OCI-LY7 (cell line): Measurements from ENCODE around the gene MTERF4. TPM values are rescaled to one million over a fixed set of nuclear protein-coding genes. Genes with fewer than 3 reads are reported as not detected.
"Not testable (repeated sequence)": the region's sequence is repeated elsewhere in the genome, so short reads cannot be mapped to it uniquely, and the experiment has no call there.

Experiments
- BruUV-seq: library from RNA; stranded (reverse); fragments of 400-500 nt; replicated peaks from 2 replicates; lab custom pipeline; 2021; lab: Mats Ljungman, UMichigan
- CTCF ChIA-PET: fragments of 300-600 bp; sonication (Branson Sonifier 250); formaldehyde crosslinking; loops from one replicate; lab custom pipeline; 2022; ENCODE audit warnings: antibody characterized with exemption; ENCODE audit not compliant: unreplicated experiment; lab: Charles Lee
- POLR2A ChIA-PET: fragments of 300-600 bp; sonication (Branson Sonifier 250); formaldehyde crosslinking; loops from one replicate; lab custom pipeline; 2022; ENCODE audit warnings: antibody characterized with exemption; lab: Charles Lee
- DNase-seq: peaks from one replicate; pipeline ENCODE4 v3.0.0-alpha.2; 2015; ENCODE audit warnings: low spot score
- H2AFZ ChIP-seq: fragments of 200-600 bp; sonication (generic), shearing (Covaris generic); 2 replicates; pipeline ENCODE4 v1.6.1; 2014; ENCODE audit warnings: mild to moderate bottlenecking, antibody characterized with exemption, low read length, moderate library complexity
- H3K27ac ChIP-seq: fragments of 200-600 bp; sonication (generic); 2 replicates; pipeline ENCODE4 v1.5.1; 2014; ENCODE audit warnings: mixed run types, low read depth, mild to moderate bottlenecking, moderate library complexity, low read length, inconsistent platforms; ENCODE audit not compliant: poor library complexity, severe bottlenecking
- H3K36me3 ChIP-seq: fragments of 200-600 bp; sonication (generic); 2 replicates; pipeline ENCODE4 v1.6.1; 2014; ENCODE audit warnings: mild to moderate bottlenecking, antibody characterized with exemption, low read length, moderate library complexity, mixed read lengths; ENCODE audit not compliant: insufficient read depth
- H3K4me1 ChIP-seq: fragments of 200-600 bp; sonication (generic); 2 replicates; pipeline ENCODE4 v1.5.1; 2014; ENCODE audit warnings: mild to moderate bottlenecking, low read length; ENCODE audit not compliant: insufficient read depth, poor library complexity, severe bottlenecking
- H3K4me2 ChIP-seq: fragments of 200-600 bp; sonication (generic); 2 replicates; pipeline ENCODE4 v1.6.1; 2014; ENCODE audit warnings: mild to moderate bottlenecking, low read length
- H3K4me3 ChIP-seq: fragments of 200-600 bp; sonication (generic); 2 replicates; pipeline ENCODE4 v1.5.1; 2014; ENCODE audit warnings: mild to moderate bottlenecking, low read depth, low read length; ENCODE audit not compliant: poor library complexity, severe bottlenecking
- H3K79me2 ChIP-seq: fragments of 200-600 bp; sonication (generic); 2 replicates; pipeline ENCODE4 v1.6.1; 2016; ENCODE audit warnings: low read depth, mild to moderate bottlenecking, low read length, moderate library complexity, mixed read lengths; ENCODE audit not compliant: insufficient read depth
- H3K9me2 ChIP-seq: fragments of 200-600 bp; sonication (generic); 2 replicates; pipeline ENCODE4 v1.6.1; 2016; ENCODE audit warnings: mild to moderate bottlenecking, low read length, mixed read lengths; ENCODE audit not compliant: insufficient read depth
- H3K9me3 ChIP-seq: fragments of 200-600 bp; sonication (generic); 2 replicates; pipeline ENCODE4 v1.6.1; 2014; ENCODE audit warnings: mild to moderate bottlenecking, mixed run types, low read length, mixed read lengths
- H4K20me1 ChIP-seq: fragments of 200-600 bp; sonication (generic); 2 replicates; pipeline ENCODE4 v1.6.1; 2014; ENCODE audit warnings: mild to moderate bottlenecking, antibody characterized with exemption, low read length, moderate library complexity, mixed read lengths; ENCODE audit not compliant: insufficient read depth
- EZH2phosphoT487 ChIP-seq: fragments of 200-600 bp; sonication (generic); IDR thresholded peaks from 2 replicates; pipeline ENCODE4 v1.6.1; 2018; ENCODE audit warnings: low read depth, borderline replicate concordance, mild to moderate bottlenecking, mixed run types, antibody characterized with exemption, low read length, moderate library complexity, mixed read lengths
- intact Hi-C: fragments of 100-400 bp; cut with micrococcal nuclease; formaldehyde crosslinking; loops from one replicate; pipeline ENCODE4 v1.10.0; 2022; ENCODE audit not compliant: unreplicated experiment
- total RNA-seq, 2 experiments: library from RNA; depleted of rRNA in 1 of 2; stranded (reverse); fragments of >200 nt in 1 of 2; shearing (Covaris generic) in 1 of 2; gene quantifications; 2 replicates each; pipeline ENCODE4 v1.2.3, GENCODE V29; 2014 to 2022
- TF ChIP-seq, protein P1 (sequence below): fragments of 200-600 bp; sonication (generic); conservative IDR thresholded peaks from 2 replicates; pipeline ENCODE4 v1.5.1; 2014; ENCODE audit warnings: mild to moderate bottlenecking, antibody characterized with exemption, low read length, moderate library complexity, mixed read lengths

Gene MTERF4
- total RNA-seq, 2 experiments from 2014 or later: 48.2 to 58.9 TPM

GRCh38 chr2:241094924-241095420, 7.1 kb downstream of the MTERF4 start:
- H3K4me3 ChIP-seq: no peak overlapping the region
- no peak overlapping the region for H2AFZ ChIP-seq
- no peaks in the 10 kb centered on the region for H4K20me1 ChIP-seq
- H3K27ac ChIP-seq: no peak overlapping the region
- H3K9me3 ChIP-seq: no peaks in the 10 kb centered on the region
- DNase-seq: no peak
- intact Hi-C loops: no loop called here
- peaks cover 16% of the 10 kb centered on the region; the same call in 1 of the 2 replicates for H3K79me2 ChIP-seq
- peaks cover 19% of the 10 kb centered on the region for H3K4me1 ChIP-seq
- H3K9me2 ChIP-seq: no peaks in the 10 kb centered on the region
- H3K36me3 ChIP-seq: peaks cover 92% of the 10 kb centered on the region
- H3K4me2 ChIP-seq: no peak overlapping the region
- ChIA-PET POLR2A (no interaction called here), CTCF (no interaction called here)
- no TSS peak for BruUV-seq
- TF ChIP-seq, protein P1, sequence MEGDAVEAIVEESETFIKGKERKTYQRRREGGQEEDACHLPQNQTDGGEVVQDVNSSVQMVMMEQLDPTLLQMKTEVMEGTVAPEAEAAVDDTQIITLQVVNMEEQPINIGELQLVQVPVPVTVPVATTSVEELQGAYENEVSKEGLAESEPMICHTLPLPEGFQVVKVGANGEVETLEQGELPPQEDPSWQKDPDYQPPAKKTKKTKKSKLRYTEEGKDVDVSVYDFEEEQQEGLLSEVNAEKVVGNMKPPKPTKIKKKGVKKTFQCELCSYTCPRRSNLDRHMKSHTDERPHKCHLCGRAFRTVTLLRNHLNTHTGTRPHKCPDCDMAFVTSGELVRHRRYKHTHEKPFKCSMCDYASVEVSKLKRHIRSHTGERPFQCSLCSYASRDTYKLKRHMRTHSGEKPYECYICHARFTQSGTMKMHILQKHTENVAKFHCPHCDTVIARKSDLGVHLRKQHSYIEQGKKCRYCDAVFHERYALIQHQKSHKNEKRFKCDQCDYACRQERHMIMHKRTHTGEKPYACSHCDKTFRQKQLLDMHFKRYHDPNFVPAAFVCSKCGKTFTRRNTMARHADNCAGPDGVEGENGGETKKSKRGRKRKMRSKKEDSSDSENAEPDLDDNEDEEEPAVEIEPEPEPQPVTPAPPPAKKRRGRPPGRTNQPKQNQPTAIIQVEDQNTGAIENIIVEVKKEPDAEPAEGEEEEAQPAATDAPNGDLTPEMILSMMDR: no peak
- TF ChIP-seq EZH2phosphoT487: no peak

- POLR2A ChIA-PET: interaction anchor here (0.5 kb wide), 1 partner anchor 200 kb away, joined by 4 read pairs; no protein-coding TSS in a partner anchor
- Histone ChIP-seq H3K9me3 (no peaks in the 10 kb centered on the region), H3K4me2 (no peak overlapping the region), H2AFZ (no peak overlapping the region), H3K27ac (no peak overlapping the region), H4K20me1 (no peaks in the 10 kb centered on the region), H3K4me1 (peaks cover 11% of the 10 kb centered on the region), H3K79me2 (peaks cover 8% of the 10 kb centered on the region; the same call in 1 of the 2 replicates), H3K9me2 (no peaks in the 10 kb centered on the region), H3K4me3 (no peak overlapping the region), H3K36me3 (peaks cover 91% of the 10 kb centered on the region)
- CTCF ChIA-PET: no interaction called here
- intact Hi-C loops: no loop called here
- no peak for TF ChIP-seq EZH2phosphoT487
- TF ChIP-seq, protein P1: no peak
- no TSS peak for BruUV-seq
- no peak for DNase-seq
Observed at GRCh38 chr2:241094172-241094571, 7.9 kb downstream of the MTERF4 start.

DNA sequence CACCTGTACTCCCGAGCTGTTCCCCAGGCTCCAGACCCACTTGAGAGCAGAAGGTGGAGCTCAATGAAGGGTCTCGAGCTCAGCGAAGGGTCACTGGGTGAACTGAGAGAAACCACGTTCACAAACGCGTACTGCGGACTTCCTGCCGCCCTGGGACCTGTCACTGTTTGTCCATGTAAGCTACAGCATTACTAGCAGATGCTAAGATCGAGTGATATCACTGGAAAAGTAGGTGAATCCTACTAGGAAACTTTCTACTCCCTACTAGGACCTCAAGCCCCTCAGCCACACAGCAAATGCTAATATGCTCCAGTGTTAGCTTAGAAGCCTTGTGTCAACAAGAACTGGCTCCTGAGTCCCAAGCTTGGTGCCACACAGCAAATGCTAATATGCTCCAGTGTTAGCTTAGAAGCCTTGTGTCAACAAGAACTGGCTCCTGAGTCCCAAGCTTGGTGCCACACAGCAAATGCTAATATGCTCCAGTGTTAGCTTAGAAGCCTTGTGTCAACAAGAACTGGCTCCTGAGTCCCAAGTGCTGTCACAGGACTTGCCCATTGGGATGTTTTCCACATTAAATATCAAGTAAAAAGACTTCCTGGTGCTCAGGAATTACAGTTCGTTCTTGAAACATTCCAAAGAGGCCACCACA, 8.8 kb downstream of the MTERF4 start:
- H3K4me2 ChIP-seq, POLR2A ChIA-PET, H2AFZ ChIP-seq, H3K9me2 ChIP-seq, H3K9me3 ChIP-seq, BruUV-seq, H3K79me2 ChIP-seq, intact Hi-C loops, CTCF ChIA-PET, DNase-seq, H4K20me1 ChIP-seq, H3K27ac ChIP-seq, H3K4me3 ChIP-seq, H3K4me1 ChIP-seq: not testable (repeated sequence)
- peaks cover 93% of the 10 kb centered on the region for H3K36me3 ChIP-seq
